Measurements from ENCODE around the gene MSI1. TPM values are rescaled to one million over a fixed set of nuclear protein-coding genes. Genes with fewer than 3 reads are reported as not detected.
A peak's percentile ranks its signal among the peaks of the same experiment; 100 is the strongest.

The MSI1 gene
- total and polyA plus RNA-seq, 7 experiments from 2014 or later: not detected

DNA sequence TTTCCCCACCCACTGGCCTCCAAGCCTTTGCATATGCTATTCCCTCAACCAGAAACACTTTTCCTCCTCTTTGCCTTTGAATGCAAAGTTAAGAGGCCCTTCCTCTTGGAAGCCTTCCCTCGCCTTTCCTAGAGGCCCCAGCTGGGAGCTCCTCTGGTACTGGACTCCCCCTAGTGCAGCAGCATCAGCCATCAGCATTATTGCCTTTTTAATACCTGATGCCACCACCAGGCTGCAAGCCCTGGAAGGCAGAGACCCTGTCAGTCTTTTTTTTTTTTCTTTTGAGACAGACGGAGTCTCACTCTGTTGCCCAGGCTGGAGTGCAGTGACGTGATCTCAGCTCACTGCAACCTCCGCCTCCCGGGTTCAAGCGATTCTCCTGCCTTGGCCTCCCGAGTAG is 22.3 kb downstream of the MSI1 start:
- intact Hi-C loops (cut with micrococcal nuclease): no loop called here
- Histone ChIP-seq H3K36me3 (ENCODE audit: control insufficient read depth in 2 of 3, insufficient read depth in 3 of 3, low read length in 3 of 3) (no peaks in the 10 kb centered on the region), H3K27me3 (ENCODE audit: control insufficient read depth in 2 of 2, insufficient read depth in 2 of 2, low read length in 2 of 2) (no peaks in the 10 kb centered on the region), H3K27ac (ENCODE audit: low read depth, low read length) (no peak overlapping the region), H3K9me3 (ENCODE audit: control insufficient read depth in 2 of 3, low read length in 3 of 3) (no peaks in the 10 kb centered on the region), H3K4me3 (ENCODE audit: low read length) (no peak overlapping the region), H3K4me1 (ENCODE audit: control insufficient read depth in 2 of 2, insufficient read depth in 2 of 2, low read length in 2 of 2) (no peaks in the 10 kb centered on the region)
- no peak for DNase-seq
- POLR2A ChIA-PET: no interaction called here
- H3K27me3 Mint-ChIP-seq: peaks cover 0 to 6% (median 0%) of the 10 kb centered on the region in 5 donors
- no peaks in the 10 kb centered on the region for H3K9me3 Mint-ChIP-seq
- ATAC-seq: no peak
- H3K4me3 Mint-ChIP-seq: no peak overlapping the region
- H3K4me1 Mint-ChIP-seq: no peaks in the 10 kb centered on the region
- CTCF ChIA-PET: no interaction called here
- H3K36me3 Mint-ChIP-seq: no peaks in the 10 kb centered on the region
- no peak overlapping the region for H3K27ac Mint-ChIP-seq

- no peaks in the 10 kb centered on the region for H3K4me1 Mint-ChIP-seq
Measured at GRCh38 chr12:120346031-120346430, 22.9 kb downstream of the MSI1 start.

GRCh38 chr12:120343692-120344091 is 25.3 kb downstream of the MSI1 start:
- Histone ChIP-seq H3K4me1 (ENCODE audit: control insufficient read depth in 2 of 2, insufficient read depth in 2 of 2, low read length in 2 of 2) (no peaks in the 10 kb centered on the region), H3K36me3 (ENCODE audit: control insufficient read depth in 2 of 3, insufficient read depth in 3 of 3, low read length in 3 of 3) (no peaks in the 10 kb centered on the region), H3K4me3 (ENCODE audit: low read length) (no peak overlapping the region), H3K27me3 (ENCODE audit: control insufficient read depth in 2 of 2, insufficient read depth in 2 of 2, low read length in 2 of 2) (no peaks in the 10 kb centered on the region), H3K27ac (ENCODE audit: low read depth, low read length) (no peak overlapping the region), H3K9me3 (ENCODE audit: control insufficient read depth in 2 of 3, low read length in 3 of 3) (no peaks in the 10 kb centered on the region)
- intact Hi-C loops (cut with micrococcal nuclease): no loop called here
- POLR2A ChIA-PET: no interaction called here
- DNase-seq (no peak), ATAC-seq (no peak)
- CTCF ChIA-PET: no interaction called here
- Mint-ChIP-seq H3K27ac (peak overlapping the region in 1 of 9 donors; percentile 4), H3K4me3 (no peak overlapping the region), H3K27me3 (peaks cover 0 to 17% (median 4%) of the 10 kb centered on the region in 5 donors), H3K36me3 (peaks cover 0 to 2% (median 0%) of the 10 kb centered on the region in 5 donors), H3K9me3 (peaks cover 0 to 2% (median under 1%) of the 10 kb centered on the region in 11 donors), H3K4me1 (no peaks in the 10 kb centered on the region)

More at GRCh38 chr12:120346031-120346430, 22.9 kb downstream of the MSI1 start:
- CTCF ChIA-PET: no interaction called here
- H3K9me3 Mint-ChIP-seq: no peaks in the 10 kb centered on the region
- peaks cover 0 to 12% (median 2%) of the 10 kb centered on the region in 5 donors for H3K27me3 Mint-ChIP-seq
- H3K36me3 ChIP-seq (ENCODE audit: control insufficient read depth in 2 of 3, insufficient read depth in 3 of 3, low read length in 3 of 3): no peaks in the 10 kb centered on the region
- no peak overlapping the region for H3K4me3 Mint-ChIP-seq
- no peak overlapping the region for H3K27ac Mint-ChIP-seq
- intact Hi-C loops (cut with micrococcal nuclease): no loop called here
- H3K4me1 ChIP-seq (ENCODE audit: control insufficient read depth in 2 of 2, insufficient read depth in 2 of 2, low read length in 2 of 2): no peaks in the 10 kb centered on the region
- no peaks in the 10 kb centered on the region for H3K36me3 Mint-ChIP-seq
- no peak for DNase-seq
- no peaks in the 10 kb centered on the region for H3K9me3 ChIP-seq (ENCODE audit: control insufficient read depth in 2 of 3, low read length in 3 of 3)
- H3K27me3 ChIP-seq (ENCODE audit: control insufficient read depth in 2 of 2, insufficient read depth in 2 of 2, low read length in 2 of 2): no peaks in the 10 kb centered on the region
- no peak for ATAC-seq
- POLR2A ChIA-PET: no interaction called here
- H3K4me3 ChIP-seq (ENCODE audit: low read length): no peak overlapping the region
- no peak overlapping the region for H3K27ac ChIP-seq (ENCODE audit: low read depth, low read length)

- Mint-ChIP-seq H3K9me3 (peaks cover 0 to 8% (median 3%) of the 10 kb centered on the region in 11 donors), H3K4me3 (no peak overlapping the region), H3K36me3 (peaks cover 0 to 4% (median under 1%) of the 10 kb centered on the region in 5 donors), H3K27ac (no peak overlapping the region), H3K4me1 (no peaks in the 10 kb centered on the region), H3K27me3 (peaks cover 0 to 17% (median 4%) of the 10 kb centered on the region in 5 donors)
- H3K4me3 ChIP-seq (ENCODE audit: low read length): no peak overlapping the region
- H3K9me3 ChIP-seq (ENCODE audit: control insufficient read depth in 2 of 3, low read length in 3 of 3): no peaks in the 10 kb centered on the region
- H3K4me1 ChIP-seq (ENCODE audit: control insufficient read depth in 2 of 2, insufficient read depth in 2 of 2, low read length in 2 of 2): no peaks in the 10 kb centered on the region
- ChIA-PET POLR2A (no interaction called here), CTCF (no interaction called here)
- intact Hi-C loops (cut with micrococcal nuclease): no loop called here
- ATAC-seq (no peak), DNase-seq (no peak)
- no peaks in the 10 kb centered on the region for H3K27me3 ChIP-seq (ENCODE audit: control insufficient read depth in 2 of 2, insufficient read depth in 2 of 2, low read length in 2 of 2)
- no peak overlapping the region for H3K27ac ChIP-seq (ENCODE audit: low read depth, low read length)
- no peaks in the 10 kb centered on the region for H3K36me3 ChIP-seq (ENCODE audit: control insufficient read depth in 2 of 3, insufficient read depth in 3 of 3, low read length in 3 of 3)
Measured at GRCh38 chr12:120343039-120343537, 25.9 kb downstream of the MSI1 start.

DNA sequence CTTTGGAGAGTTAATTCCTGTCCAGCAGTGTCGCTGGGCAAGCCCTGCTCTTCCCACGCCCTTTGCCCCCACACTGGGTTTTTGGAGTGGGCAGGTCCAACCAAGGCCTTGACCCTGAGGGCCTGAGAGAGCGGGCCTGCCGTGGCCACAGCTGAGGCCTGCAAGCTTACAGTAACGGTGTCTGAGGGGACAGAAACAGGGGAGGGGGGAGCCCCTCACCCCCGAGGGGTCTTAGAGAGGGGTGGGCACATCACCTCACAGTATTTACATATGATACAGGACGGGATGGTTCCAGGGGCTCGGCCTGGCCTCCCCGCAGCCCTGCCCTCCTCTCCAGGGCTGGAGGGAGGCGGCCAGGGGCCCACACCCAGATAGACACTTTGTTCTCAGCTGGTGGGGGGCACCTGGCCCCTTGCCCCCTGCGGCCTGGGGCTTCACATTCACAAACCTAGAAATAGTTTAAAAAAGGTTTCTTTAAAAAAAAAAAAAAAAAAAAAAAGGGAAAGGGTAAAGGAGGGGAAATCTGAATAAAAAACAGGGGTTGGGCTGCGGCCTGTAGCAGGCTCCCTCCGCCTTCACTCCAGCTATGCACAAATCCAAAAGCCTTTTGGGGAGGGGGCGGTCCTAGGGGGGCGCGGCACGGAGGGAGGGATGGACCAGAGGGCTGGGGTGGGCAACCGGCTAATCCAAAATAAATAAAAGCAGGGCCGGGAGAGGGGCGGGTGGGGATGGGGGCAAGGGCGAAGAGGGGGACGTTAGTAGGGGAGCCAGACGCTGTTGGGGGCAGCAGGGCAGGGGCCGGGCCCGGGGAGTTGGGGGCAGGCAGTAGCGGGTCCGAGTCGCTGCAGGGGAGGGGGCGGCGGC is 26.6 kb downstream of the MSI1 start:
- Mint-ChIP-seq H3K27ac (no peak overlapping the region), H3K4me3 (no peak overlapping the region), H3K4me1 (no peaks in the 10 kb centered on the region), H3K9me3 (peaks cover 0 to 15% (median 10%) of the 10 kb centered on the region in 11 donors), H3K27me3 (peaks cover 0 to 17% (median 7%) of the 10 kb centered on the region in 5 donors), H3K36me3 (peaks cover 0 to 7% (median 5%) of the 10 kb centered on the region in 5 donors)
- Histone ChIP-seq H3K4me1 (ENCODE audit: control insufficient read depth in 2 of 2, insufficient read depth in 2 of 2, low read length in 2 of 2) (no peaks in the 10 kb centered on the region), H3K9me3 (ENCODE audit: control insufficient read depth in 2 of 3, low read length in 3 of 3) (peaks cover 0 to 5% (median 0%) of the 10 kb centered on the region in 3 experiments), H3K27ac (ENCODE audit: low read depth, low read length) (no peak overlapping the region), H3K36me3 (ENCODE audit: control insufficient read depth in 2 of 3, insufficient read depth in 3 of 3, low read length in 3 of 3) (no peaks in the 10 kb centered on the region), H3K27me3 (ENCODE audit: control insufficient read depth in 2 of 2, insufficient read depth in 2 of 2, low read length in 2 of 2) (no peaks in the 10 kb centered on the region), H3K4me3 (ENCODE audit: low read length) (no peak overlapping the region)
- intact Hi-C loops (cut with micrococcal nuclease): no loop called here
- ChIA-PET CTCF (no interaction called here), POLR2A (no interaction called here)
- DNase-seq (no peak), ATAC-seq (no peak)

- Mint-ChIP-seq H3K36me3 (peaks cover 0 to 10% (median 9%) of the 10 kb centered on the region in 5 donors), H3K27ac (no peak overlapping the region), H3K9me3 (peaks cover 0 to 29% (median 16%) of the 10 kb centered on the region in 11 donors), H3K4me1 (peaks cover 0 to 5% (median 0%) of the 10 kb centered on the region in 7 donors), H3K4me3 (no peak overlapping the region), H3K27me3 (peaks cover 0 to 15% (median 5%) of the 10 kb centered on the region in 5 donors)
- intact Hi-C loops (cut with micrococcal nuclease): no loop called here
- ChIA-PET CTCF (no interaction called here), POLR2A (no interaction called here)
- Histone ChIP-seq H3K4me3 (ENCODE audit: low read length) (no peak overlapping the region), H3K4me1 (ENCODE audit: control insufficient read depth in 2 of 2, insufficient read depth in 2 of 2, low read length in 2 of 2) (no peaks in the 10 kb centered on the region), H3K9me3 (ENCODE audit: control insufficient read depth in 2 of 3, low read length in 3 of 3) (peaks cover 0 to 14% (median 0%) of the 10 kb centered on the region in 3 experiments), H3K27ac (ENCODE audit: low read depth, low read length) (no peak overlapping the region), H3K27me3 (ENCODE audit: control insufficient read depth in 2 of 2, insufficient read depth in 2 of 2, low read length in 2 of 2) (no peaks in the 10 kb centered on the region), H3K36me3 (ENCODE audit: control insufficient read depth in 2 of 3, insufficient read depth in 3 of 3, low read length in 3 of 3) (no peaks in the 10 kb centered on the region)
- no peak for ATAC-seq
- DNase-seq: no peak
Measured at GRCh38 chr12:120339256-120339655, 29.7 kb downstream of the MSI1 start.

All from naive thymus-derived CD4-positive, alpha-beta T cell (primary cell).